SK-N-SH (cell line): ENCODE data around the gene FERMT1. TPM values are rescaled to one million over a fixed set of nuclear protein-coding genes. Genes with fewer than 3 reads are reported as not detected.

Experiments
- CTCF ChIA-PET: fragments of 300-600, 350-600 bp; formaldehyde crosslinking; extraction: SDS; loops from one replicate; lab custom pipeline; 2021; lab: Yijun Ruan, JAX
- POLR2A ChIA-PET: fragments of 350-600 bp; sonication (Branson Sonifier 250); formaldehyde crosslinking; extraction: SDS; loops from one replicate; lab custom pipeline; 2020; ENCODE audit warnings: antibody characterized with exemption, inconsistent platforms; lab: Yijun Ruan, JAX
- DNase-seq: peaks from one replicate; pipeline ENCODE4 v3.0.0; 2012
- H2AFZ ChIP-seq: fragments of 200-600 bp; sonication (generic); 2 replicates; pipeline ENCODE4 v1.8.1; 2016; ENCODE audit warnings: antibody characterized with exemption, mild to moderate bottlenecking, low read depth
- H3F3A ChIP-seq: fragments of 200-600 bp; sonication (generic); replicated peaks from 2 replicates; pipeline ENCODE3; 2016; ENCODE audit warnings: antibody characterized with exemption, mild to moderate bottlenecking; ENCODE audit not compliant: insufficient read depth
- H3K27ac ChIP-seq, 2 experiments: fragments of 200-500 bp in 1 of 2; fragments of 200-600 bp in 1 of 2; sonication (Bioruptor generic) in 1 of 2; sonication (generic), shearing (Covaris generic) in 1 of 2; 2 replicates each; pipeline versions ENCODE4 v1.5.1 to v1.6.1; 2014 to 2016; ENCODE audit warnings: low read depth in 2 of 2, inconsistent platforms in 1 of 2, low read length in 1 of 2, mild to moderate bottlenecking in 1 of 2, mixed read lengths in 1 of 2
- H3K27me3 ChIP-seq: fragments of 200-600 bp; sonication (generic), shearing (Covaris generic); 2 replicates; pipeline ENCODE4 v1.6.1; 2016; ENCODE audit warnings: mixed run types; ENCODE audit not compliant: insufficient read depth
- H3K36me3 ChIP-seq, 2 experiments: fragments of 200-500 bp in 1 of 2; fragments of 200-600 bp in 1 of 2; sonication (Bioruptor generic) in 1 of 2; sonication (generic) in 1 of 2; replicated peaks in 1 of 2; 2 replicates each; pipeline versions ENCODE3 to v1.5.1; 2014 to 2016; ENCODE audit warnings: low read length in 1 of 2, mild to moderate bottlenecking in 1 of 2; ENCODE audit not compliant: insufficient read depth in 2 of 2, control insufficient read depth in 1 of 2
- H3K4me1 ChIP-seq, 2 experiments: fragments of 200-500 bp in 1 of 2; fragments of 200-600 bp in 1 of 2; sonication (Bioruptor generic) in 1 of 2; sonication (generic), shearing (Covaris generic) in 1 of 2; 2 replicates each; pipeline versions ENCODE4 v1.5.1 to v1.6.1; 2014 to 2016; ENCODE audit warnings: low read depth in 1 of 2, low read length in 1 of 2, mixed run types in 1 of 2; ENCODE audit not compliant: insufficient read depth in 2 of 2, control insufficient read depth in 1 of 2
- H3K4me2 ChIP-seq: fragments of 200-600 bp; sonication (generic), shearing (Covaris generic); 2 replicates; pipeline ENCODE4 v1.6.1; 2017; ENCODE audit warnings: mixed run types
- H3K4me3 ChIP-seq, 2 experiments: fragments of 200-500 bp in 1 of 2; fragments of 200-600 bp in 1 of 2; sonication (Bioruptor generic) in 1 of 2; sonication (generic), shearing (Covaris generic) in 1 of 2; 2 replicates each; pipeline versions ENCODE4 v1.5.1 to v1.8.1; 2014 to 2016; ENCODE audit warnings: low read depth in 2 of 2, inconsistent platforms in 1 of 2, low read length in 1 of 2, mild to moderate bottlenecking in 1 of 2, mixed read lengths in 1 of 2, moderate library complexity in 1 of 2
- H3K79me2 ChIP-seq: fragments of 200-600 bp; sonication (generic); 2 replicates; pipeline ENCODE4 v1.8.1; 2017; ENCODE audit warnings: mild to moderate bottlenecking; ENCODE audit not compliant: insufficient read depth
- H3K9ac ChIP-seq: fragments of 200-600 bp; sonication (generic); 2 replicates; pipeline ENCODE4 v1.6.1; 2017; ENCODE audit warnings: mixed run types
- H3K9me2 ChIP-seq: fragments of 200-600 bp; sonication (generic); 2 replicates; pipeline ENCODE4 v1.6.1; 2017; ENCODE audit warnings: mixed run types
- H3K9me3 ChIP-seq: fragments of 200-600 bp; sonication (generic); 2 replicates; pipeline ENCODE4 v1.6.1; 2017; ENCODE audit warnings: mixed run types, mild to moderate bottlenecking, moderate library complexity
- H4K20me1 ChIP-seq: fragments of 200-600 bp; sonication (generic); 2 replicates; pipeline ENCODE4 v1.6.1; 2017; ENCODE audit warnings: mild to moderate bottlenecking, mixed run types; ENCODE audit not compliant: insufficient read depth
- CTCF ChIP-seq: fragments of 200-600 bp; sonication (generic); IDR thresholded peaks from 2 replicates; pipeline ENCODE4 v1.6.1; 2017; ENCODE audit warnings: antibody characterized with exemption, mild to moderate bottlenecking, moderate library complexity
- EP300 ChIP-seq, 2 experiments: IDR thresholded peaks; 2 replicates each; pipeline versions ENCODE4 v1.4.0 to v1.6.1; 2012; ENCODE audit warnings: borderline replicate concordance in 1 of 2, low read depth in 1 of 2, low read length in 1 of 2
- EZH2phosphoT487 ChIP-seq: fragments of 200-600 bp; sonication (generic); IDR thresholded peaks from 2 replicates; pipeline ENCODE4 v1.6.1; 2017; ENCODE audit warnings: low read depth, mixed run types, mild to moderate bottlenecking, antibody characterized with exemption, moderate library complexity, borderline replicate concordance
- FOXM1 ChIP-seq: IDR thresholded peaks from 2 replicates; pipeline ENCODE4 v1.4.0; 2012; ENCODE audit warnings: low read depth, mild to moderate bottlenecking
- GABPA ChIP-seq: IDR thresholded peaks from 2 replicates; pipeline ENCODE4 v1.4.0; 2012; ENCODE audit warnings: low read depth, mild to moderate bottlenecking
- MAX ChIP-seq: IDR thresholded peaks from 2 replicates; pipeline ENCODE4 v1.4.0; 2012; ENCODE audit warnings: low read depth
- MEF2A ChIP-seq: IDR thresholded peaks from 2 replicates; pipeline ENCODE4 v1.4.0; 2012; ENCODE audit warnings: low read depth, borderline replicate concordance
- NRF1 ChIP-seq: IDR thresholded peaks from 2 replicates; pipeline ENCODE4 v1.6.1; 2012; ENCODE audit warnings: low read depth, mild to moderate bottlenecking, low read length
- RAD21 ChIP-seq: IDR thresholded peaks from 2 replicates; pipeline ENCODE4 v1.6.1; 2012; ENCODE audit warnings: mild to moderate bottlenecking, low read length
- TEAD4 ChIP-seq: IDR thresholded peaks from 2 replicates; pipeline ENCODE4 v1.4.0; 2012; ENCODE audit warnings: mild to moderate bottlenecking, borderline replicate concordance; ENCODE audit not compliant: insufficient read depth
- USF1 ChIP-seq: IDR thresholded peaks from 2 replicates; pipeline ENCODE4 v1.4.0; 2012; ENCODE audit warnings: low read depth, borderline replicate concordance
- WGBS: methylation state at CpG from one replicate; pipeline ENCODE4 v1.1.6; 2017; ENCODE audit warnings: low lambda C conversion rate; 5-methylcytosine and 5-hydroxymethylcytosine counted together
- polyA plus RNA-seq, 3 experiments: library from polyadenylated mRNA; depleted of rRNA; stranded (reverse); fragments of >200 nt; gene quantifications; 2 replicates each; pipeline ENCODE4 v1.2.3, GENCODE V29; 2012
- TF ChIP-seq, protein P1 (sequence below): IDR thresholded peaks from 2 replicates; pipeline ENCODE4; 2012

Gene FERMT1, protein sequence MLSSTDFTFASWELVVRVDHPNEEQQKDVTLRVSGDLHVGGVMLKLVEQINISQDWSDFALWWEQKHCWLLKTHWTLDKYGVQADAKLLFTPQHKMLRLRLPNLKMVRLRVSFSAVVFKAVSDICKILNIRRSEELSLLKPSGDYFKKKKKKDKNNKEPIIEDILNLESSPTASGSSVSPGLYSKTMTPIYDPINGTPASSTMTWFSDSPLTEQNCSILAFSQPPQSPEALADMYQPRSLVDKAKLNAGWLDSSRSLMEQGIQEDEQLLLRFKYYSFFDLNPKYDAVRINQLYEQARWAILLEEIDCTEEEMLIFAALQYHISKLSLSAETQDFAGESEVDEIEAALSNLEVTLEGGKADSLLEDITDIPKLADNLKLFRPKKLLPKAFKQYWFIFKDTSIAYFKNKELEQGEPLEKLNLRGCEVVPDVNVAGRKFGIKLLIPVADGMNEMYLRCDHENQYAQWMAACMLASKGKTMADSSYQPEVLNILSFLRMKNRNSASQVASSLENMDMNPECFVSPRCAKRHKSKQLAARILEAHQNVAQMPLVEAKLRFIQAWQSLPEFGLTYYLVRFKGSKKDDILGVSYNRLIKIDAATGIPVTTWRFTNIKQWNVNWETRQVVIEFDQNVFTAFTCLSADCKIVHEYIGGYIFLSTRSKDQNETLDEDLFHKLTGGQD
- 0.81 and 0.93 TPM in 2 replicates for polyA plus RNA-seq (2012; rRNA removed)
- 0.64 and 0.68 TPM in 2 replicates for polyA plus RNA-seq (2012; cell fraction: cytosol; rRNA removed)
- polyA plus RNA-seq (2012; cell fraction: nucleus; rRNA removed) = 0.88 and 0.91 TPM in 2 replicates

- no peaks in the 10 kb centered on the region for H3K79me2 ChIP-seq
- peak within 1 kb of the TSS; percentile 40 to 56 for H3K4me3 ChIP-seq
- no peaks in the 10 kb centered on the region for H3K27me3 ChIP-seq
- H3F3A ChIP-seq = peaks cover 5% of the 10 kb centered on the region
- H3K4me2 ChIP-seq = peak within 1 kb of the TSS; percentile 82
- ChIA-PET POLR2A (no interaction called here), CTCF (interaction anchor here (1.1 to 1.3 kb wide), 2 partner anchors 9 to 11 kb away, joined by 3 read pairs; no protein-coding TSS in a partner anchor)
- peak within 1 kb of the TSS; percentile 25 for H2AFZ ChIP-seq
- TF ChIP-seq GABPA (no peak), MEF2A (no peak), CTCF (no peak), TEAD4 (no peak), NRF1 (no peak), EZH2phosphoT487 (no peak)
- H3K9me3 ChIP-seq = no peaks in the 10 kb centered on the region
- H3K4me1 ChIP-seq = peaks cover 0 to 3% of the 10 kb centered on the region in 2 experiments; a peak in 1 of 4 replicates
- no peaks in the 10 kb centered on the region for H3K36me3 ChIP-seq
- no peak within 1 kb of the TSS for H3K9ac ChIP-seq
- H3K9me2 ChIP-seq = no peaks in the 10 kb centered on the region
- WGBS = 23% methylated on average over 42 of the region's 55 CpGs
- peak; percentile 82 for DNase-seq
- H3K27ac ChIP-seq = no peak within 1 kb of the TSS
- no peaks in the 10 kb centered on the region for H4K20me1 ChIP-seq
These were observed at the start of gene FERMT1 for GRCh38 chr20:6122873-6123648. Gene FERMT1 (minus strand): TSS chr20:6123030. CDS start chr20:6119554, 3,476 bp downstream.

- no peak for TF ChIP-seq MAX
- TF ChIP-seq RAD21 = peak; percentile 47
- TF ChIP-seq NRF1 = no peak
- TF ChIP-seq TEAD4 = no peak
- TF ChIP-seq FOXM1 = no peak
- TF ChIP-seq, protein P1, sequence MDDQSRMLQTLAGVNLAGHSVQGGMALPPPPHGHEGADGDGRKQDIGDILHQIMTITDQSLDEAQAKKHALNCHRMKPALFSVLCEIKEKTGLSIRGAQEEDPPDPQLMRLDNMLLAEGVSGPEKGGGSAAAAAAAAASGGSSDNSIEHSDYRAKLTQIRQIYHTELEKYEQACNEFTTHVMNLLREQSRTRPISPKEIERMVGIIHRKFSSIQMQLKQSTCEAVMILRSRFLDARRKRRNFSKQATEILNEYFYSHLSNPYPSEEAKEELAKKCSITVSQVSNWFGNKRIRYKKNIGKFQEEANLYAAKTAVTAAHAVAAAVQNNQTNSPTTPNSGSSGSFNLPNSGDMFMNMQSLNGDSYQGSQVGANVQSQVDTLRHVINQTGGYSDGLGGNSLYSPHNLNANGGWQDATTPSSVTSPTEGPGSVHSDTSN = no peak
- no peak for TF ChIP-seq USF1
- no peak for TF ChIP-seq EP300 (IDR thresholded peaks at IDR 0.05; ENCODE audit: borderline replicate concordance in 1 of 2, low read depth in 1 of 2, low read length in 1 of 2)
- H4K20me1 ChIP-seq = no peaks in the 10 kb centered on the region
- H3K4me3 ChIP-seq = no peak overlapping the region
- no peaks in the 10 kb centered on the region for H3K9me2 ChIP-seq
- no peak overlapping the region for H3K27ac ChIP-seq
- H3K9me3 ChIP-seq = no peaks in the 10 kb centered on the region
- no peak for DNase-seq
- ChIA-PET CTCF (interaction anchor here (1.1 to 2.0 kb wide), 3 partner anchors 8 to 27 kb away, joined by 3 to 6 read pairs (median 3); no protein-coding TSS in a partner anchor), POLR2A (no interaction called here)
- H3K9ac ChIP-seq = no peak overlapping the region
- no peaks in the 10 kb centered on the region for H3K79me2 ChIP-seq
- no peak overlapping the region for H2AFZ ChIP-seq
- no peaks in the 10 kb centered on the region for H3K36me3 ChIP-seq
- H3F3A ChIP-seq = no peaks in the 10 kb centered on the region
- H3K27me3 ChIP-seq = no peaks in the 10 kb centered on the region
- no peak overlapping the region for H3K4me2 ChIP-seq
- H3K4me1 ChIP-seq = no peaks in the 10 kb centered on the region
These were observed 46.4 kb upstream of the FERMT1 start for GRCh38 chr20:6169251-6169650.
